Measurements from ENCODE around the gene ALG8. TPM values are rescaled to one million over a fixed set of nuclear protein-coding genes. Genes with fewer than 3 reads are reported as not detected.

Gene ALG8
- polyA plus RNA-seq, 3 donors: 15.6 to 41.7 (median 40.6) TPM

- Histone ChIP-seq H3K79me2 (ENCODE audit: insufficient read depth, low read length) (no peaks in the 10 kb centered on the region), H3K27me3 (ENCODE audit: control insufficient read depth in 2 of 2, insufficient read depth in 2 of 2, low read length in 2 of 2) (no peaks in the 10 kb centered on the region), H3K9ac (ENCODE audit: insufficient read depth, low read length, poor library complexity, severe bottlenecking) (no peak overlapping the region), H4K20me1 (ENCODE audit: insufficient read depth, low read length) (no peaks in the 10 kb centered on the region), H3K4me2 (replicated peaks; ENCODE audit: extremely low read depth, low read length, poor library complexity, severe bottlenecking) (no peak overlapping the region), H3K4me1 (ENCODE audit: control insufficient read depth in 1 of 2, insufficient read depth in 2 of 2, low read length in 2 of 2) (no peaks in the 10 kb centered on the region), H2AFZ (ENCODE audit: insufficient read depth, low read depth, low read length, poor library complexity, severe bottlenecking) (no peak overlapping the region), H3K36me3 (replicated peaks in 1 of 2; ENCODE audit: control insufficient read depth in 1 of 2, insufficient read depth in 2 of 2, low read length in 2 of 2) (peaks cover 39 to 67% of the 10 kb centered on the region in 2 donors), H3K9me3 (replicated peaks in 1 of 2; ENCODE audit: control insufficient read depth in 1 of 2, insufficient read depth in 1 of 2, low read length in 2 of 2) (no peaks in the 10 kb centered on the region), H3K27ac (ENCODE audit: low read depth in 1 of 2, low read length in 2 of 2) (no peak overlapping the region), H3K4me3 (replicated peaks in 1 of 3; ENCODE audit: low read depth in 2 of 3, low read length in 3 of 3) (no peak overlapping the region)
- Mint-ChIP-seq H3K36me3 (peaks cover 46 to 61% of the 10 kb centered on the region in 2 donors), H3K27me3 (ENCODE audit: low read depth in 3 of 3) (no peaks in the 10 kb centered on the region), H3K4me1 (no peaks in the 10 kb centered on the region), H3K4me3 (no peak overlapping the region), H3K9me3 (no peaks in the 10 kb centered on the region), H3K27ac (no peak overlapping the region)
- TF ChIP-seq CTCF (IDR thresholded peaks at IDR 0.05): no peak
- WGBS (ENCODE audit: insufficient coverage): no CpG with 5 or more reads among the region's 2 CpGs
- no peak for DNase-seq
- intact Hi-C loops (cut with micrococcal nuclease): no loop called here
Measured at GRCh38 chr11:78111298-78111697, 28.1 kb downstream of the ALG8 start.

GRCh38 chr11:78110830-78111229, 28.6 kb downstream of the ALG8 start:
- H3K4me1 ChIP-seq (ENCODE audit: control insufficient read depth in 1 of 2, insufficient read depth in 2 of 2, low read length in 2 of 2): no peaks in the 10 kb centered on the region
- no peak for TF ChIP-seq CTCF (IDR thresholded peaks at IDR 0.05)
- H3K27ac Mint-ChIP-seq: no peak overlapping the region
- H3K9me3 Mint-ChIP-seq: no peaks in the 10 kb centered on the region
- H4K20me1 ChIP-seq (ENCODE audit: insufficient read depth, low read length): no peaks in the 10 kb centered on the region
- no peak overlapping the region for H2AFZ ChIP-seq (ENCODE audit: insufficient read depth, low read depth, low read length, poor library complexity, severe bottlenecking)
- H3K4me3 ChIP-seq (replicated peaks in 1 of 3; ENCODE audit: low read depth in 2 of 3, low read length in 3 of 3): no peak overlapping the region
- no peaks in the 10 kb centered on the region for H3K4me1 Mint-ChIP-seq
- no peak overlapping the region for H3K4me3 Mint-ChIP-seq
- no peaks in the 10 kb centered on the region for H3K27me3 ChIP-seq (ENCODE audit: control insufficient read depth in 2 of 2, insufficient read depth in 2 of 2, low read length in 2 of 2)
- no CpG with 5 or more reads among the region's 2 CpGs for WGBS (ENCODE audit: insufficient coverage)
- no peak overlapping the region for H3K27ac ChIP-seq (ENCODE audit: low read depth in 1 of 2, low read length in 2 of 2)
- H3K9ac ChIP-seq (ENCODE audit: insufficient read depth, low read length, poor library complexity, severe bottlenecking): no peak overlapping the region
- no peak overlapping the region for H3K4me2 ChIP-seq (replicated peaks; ENCODE audit: extremely low read depth, low read length, poor library complexity, severe bottlenecking)
- peaks cover 46 to 65% of the 10 kb centered on the region in 2 donors for H3K36me3 Mint-ChIP-seq
- no peaks in the 10 kb centered on the region for H3K9me3 ChIP-seq (replicated peaks in 1 of 2; ENCODE audit: control insufficient read depth in 1 of 2, insufficient read depth in 1 of 2, low read length in 2 of 2)
- peaks cover 38 to 71% of the 10 kb centered on the region in 2 donors for H3K36me3 ChIP-seq (replicated peaks in 1 of 2; ENCODE audit: control insufficient read depth in 1 of 2, insufficient read depth in 2 of 2, low read length in 2 of 2)
- no peak for DNase-seq
- intact Hi-C loops (cut with micrococcal nuclease): no loop called here
- no peaks in the 10 kb centered on the region for H3K79me2 ChIP-seq (ENCODE audit: insufficient read depth, low read length)
- H3K27me3 Mint-ChIP-seq (ENCODE audit: low read depth in 3 of 3): no peaks in the 10 kb centered on the region
